ENCODE data around the gene SLC38A8. TPM values are rescaled to one million over a fixed set of nuclear protein-coding genes. Genes with fewer than 3 reads are reported as not detected.

Gene SLC38A8
- total RNA-seq, 1 experiment from 2014 or later: 0.35 TPM

GRCh38 chr16:83974475-83974874, 68.1 kb downstream of the SLC38A8 start:
- no peak overlapping the region for H3T11ph ChIP-seq (ENCODE audit: low read length)
- H4K5ac ChIP-seq (ENCODE audit: insufficient read length, low read depth, low read length): no peak overlapping the region
- H3K14ac ChIP-seq (ENCODE audit: insufficient read depth, low read length): no peak overlapping the region
- H3K9me3 Mint-ChIP-seq: peaks cover 20 to 21% of the 10 kb centered on the region in 2 experiments
- no peak overlapping the region; a peak in 1 of 7 replicates for H3K27ac Mint-ChIP-seq
- H4K20me1 ChIP-seq (ENCODE audit: control insufficient read depth, insufficient read depth, insufficient read length): no peaks in the 10 kb centered on the region
- no peak overlapping the region for H2AK5ac ChIP-seq (ENCODE audit: insufficient read length, low read length)
- H3K18ac ChIP-seq (ENCODE audit: insufficient read length, low read depth, low read length): no peak overlapping the region
- H3K36me3 Mint-ChIP-seq (ENCODE audit: insufficient read depth in 1 of 3, low read depth in 3 of 3): peaks cover 16 to 26% (median 19%) of the 10 kb centered on the region in 3 experiments
- H3K79me1 ChIP-seq (ENCODE audit: insufficient read depth, low read depth, low read length, poor library complexity, severe bottlenecking): no peaks in the 10 kb centered on the region
- peaks cover 32 to 71% of the 10 kb centered on the region in 2 experiments for H3K4me1 Mint-ChIP-seq
- no peak overlapping the region for H3K56ac ChIP-seq (ENCODE audit: insufficient read length, low read depth, low read length)
- no peak overlapping the region for H4K8ac ChIP-seq (replicated peaks; ENCODE audit: insufficient read length, low read depth, low read length)
- no peak overlapping the region for H2BK5ac ChIP-seq (ENCODE audit: insufficient read length, low read length)
- H2BK20ac ChIP-seq (ENCODE audit: low read depth, low read length, poor library complexity, severe bottlenecking): no peak overlapping the region
- no peaks in the 10 kb centered on the region for H3K27me3 ChIP-seq (ENCODE audit: insufficient read depth, low read length)
- no peaks in the 10 kb centered on the region for H3K79me2 ChIP-seq (ENCODE audit: insufficient read depth, low read length)
- DNase-seq: no peak
- no CpG with 5 or more reads among the region's 7 CpGs for WGBS (ENCODE audit: extremely low coverage, insufficient read length, low lambda C conversion rate)
- peaks cover 11% of the 10 kb centered on the region for H3K9me3 ChIP-seq (ENCODE audit: control insufficient read depth, low read depth, low read length)
- peaks cover 33% of the 10 kb centered on the region for H3K27me3 Mint-ChIP-seq (ENCODE audit: low read depth)
- H2BK15ac ChIP-seq (ENCODE audit: low read depth, low read length): no peak overlapping the region
- no peak overlapping the region for H3K27ac ChIP-seq (ENCODE audit: insufficient read length, low read depth, low read length)
- H2BK120ac ChIP-seq (ENCODE audit: low read depth, low read length, poor library complexity, severe bottlenecking): no peak overlapping the region
- no peak overlapping the region; a peak in 1 of 5 replicates for H3K4me3 Mint-ChIP-seq
- no peak overlapping the region for H4K91ac ChIP-seq (ENCODE audit: insufficient read length, low read depth, low read length)
- H3K23me2 ChIP-seq (ENCODE audit: insufficient read length, low read depth, low read length, poor library complexity, severe bottlenecking): no peaks in the 10 kb centered on the region
- H2BK12ac ChIP-seq (ENCODE audit: insufficient read length, low read depth, low read length): no peak overlapping the region
- H2AFZ ChIP-seq (ENCODE audit: low read length): no peak overlapping the region
- no peak overlapping the region for H3K9ac ChIP-seq (ENCODE audit: extremely low read depth, insufficient read length, low read length)
- no peak overlapping the region for H3K4me2 ChIP-seq (ENCODE audit: insufficient read depth, insufficient read length, low read length)
- H3K4me1 ChIP-seq (ENCODE audit: insufficient read depth, low read length): no peaks in the 10 kb centered on the region
- no peak overlapping the region for H3K4ac ChIP-seq (ENCODE audit: low read depth, low read length)
- no peak overlapping the region for H3K23ac ChIP-seq (ENCODE audit: insufficient read length, low read depth, low read length)
- no peak for TF ChIP-seq CTCF (conservative IDR thresholded peaks at IDR 0.05)
